GM06990 (cell line): ENCODE results near the gene IGFBP3.

Experiments used
- DNase-seq: peaks from one replicate; pipeline ENCODE4 v3.0.0-alpha.2; 2011; ENCODE audit not compliant: insufficient read length; ENCODE audit errors: extremely low read depth
- H3K27me3 ChIP-seq: replicated peaks from 2 replicates; pipeline ENCODE4 v1.6.0; 2011; ENCODE audit warnings: low read length; ENCODE audit not compliant: control insufficient read depth, insufficient read depth
- H3K36me3 ChIP-seq: 2 replicates; pipeline ENCODE4 v1.5.1; 2011; ENCODE audit warnings: low read length; ENCODE audit not compliant: control insufficient read depth, insufficient read depth
- H3K4me3 ChIP-seq: replicated peaks from 2 replicates; pipeline ENCODE4 v1.5.1; 2011; ENCODE audit warnings: low read depth, mild to moderate bottlenecking, control low read depth, low read length
- CTCF ChIP-seq: IDR thresholded peaks from 2 replicates; pipeline ENCODE4 v1.5.1; 2011; ENCODE audit warnings: low read length, control low read depth, mild to moderate bottlenecking, inconsistent platforms; ENCODE audit not compliant: insufficient read depth, poor library complexity, severe bottlenecking

Gene IGFBP3

GRCh38 chr7:45881280-45881758 is 39.8 kb downstream of the IGFBP3 start:
- no peak for DNase-seq
- H3K27me3 ChIP-seq = peaks cover 1% of the 10 kb centered on the region
- TF ChIP-seq CTCF = no peak
- H3K4me3 ChIP-seq = no peak overlapping the region
- H3K36me3 ChIP-seq = no peaks in the 10 kb centered on the region

GRCh38 chr7:45880433-45880860 is 40.6 kb downstream of the IGFBP3 start:
- Histone ChIP-seq H3K4me3 (no peak overlapping the region), H3K36me3 (no peaks in the 10 kb centered on the region), H3K27me3 (peaks cover 1% of the 10 kb centered on the region)
- no peak for DNase-seq
- TF ChIP-seq CTCF = no peak

GRCh38 chr7:45878457-45879144 is 42.5 kb downstream of the IGFBP3 start:
- no peak overlapping the region for H3K4me3 ChIP-seq
- H3K36me3 ChIP-seq = no peaks in the 10 kb centered on the region
- H3K27me3 ChIP-seq = no peaks in the 10 kb centered on the region; the same call in none of the 2 replicates
- DNase-seq = no peak
- TF ChIP-seq CTCF = no peak

DNA sequence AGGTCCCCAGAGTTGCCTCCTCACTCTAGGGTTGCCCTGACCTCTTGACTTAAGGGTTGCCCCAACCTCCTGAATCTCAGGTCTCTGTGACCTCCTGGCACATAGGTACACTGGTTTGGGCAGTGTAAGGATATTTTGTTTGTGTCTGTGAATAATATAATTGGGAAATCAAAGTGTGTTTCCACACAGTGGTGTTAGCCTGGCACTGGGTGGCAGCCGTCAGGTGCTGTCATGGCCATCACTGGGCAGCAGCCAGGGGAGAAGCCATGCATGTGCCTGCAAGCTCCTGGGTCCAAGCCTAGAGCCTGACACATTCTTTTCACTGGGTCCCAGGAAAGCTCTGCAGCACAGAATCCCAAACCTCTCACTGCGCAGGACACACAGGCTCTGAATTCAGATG is 44.6 kb downstream of the IGFBP3 start:
- no peaks in the 10 kb centered on the region for H3K27me3 ChIP-seq
- H3K4me3 ChIP-seq = no peak overlapping the region
- H3K36me3 ChIP-seq = no peaks in the 10 kb centered on the region
- no peak for DNase-seq
- no peak for TF ChIP-seq CTCF

- Histone ChIP-seq H3K36me3 (no peaks in the 10 kb centered on the region), H3K4me3 (no peak overlapping the region), H3K27me3 (no peaks in the 10 kb centered on the region)
- DNase-seq = no peak
- TF ChIP-seq CTCF = no peak
Measured at GRCh38 chr7:45874408-45875131, 46.5 kb downstream of the IGFBP3 start.
